Measurements from ENCODE around the gene ZNF70. TPM values are rescaled to one million over a fixed set of nuclear protein-coding genes. Genes with fewer than 3 reads are reported as not detected.

ZNF70 gene
- total RNA-seq, 4 donors from 2014 or later, result 2.7 to 7.5 (median 5.9) TPM

- intact Hi-C loops (cut with DNase I; ENCODE audit: low total_unique reads), result no loop called here
Measured at GRCh38 chr22:23752750-23753149, 1.8 kb upstream of the ZNF70 start.

GRCh38 chr22:23752090-23752691 is 1.3 kb upstream of the ZNF70 start:
- peak; percentile 36 for DNase-seq
- H3K36me3 ChIP-seq, result no peaks in the 10 kb centered on the region
- no peaks in the 10 kb centered on the region for H3K27me3 ChIP-seq
- peak overlapping the region in 1 of 4 donors; percentile 61 for H3K4me3 ChIP-seq
- H3K4me1 ChIP-seq, result peaks cover 7 to 22% (median 16%) of the 10 kb centered on the region in 4 donors
- in situ Hi-C loops (cut with MboI; ENCODE audit: low pct_ligation_motif_present in 1 of 4, low pct_unique_long_range_greater_than_20kb in 1 of 4, low sequenced_read_pairs in 3 of 4), result no loop called here
- intact Hi-C loops (cut with DNase I; ENCODE audit: low total_unique reads), result no loop called here
- 70 to 83% methylated on average over 2 to 9 of the region's 9 CpGs for WGBS, 2 donors (ENCODE audit: low coverage in 1 of 2)
- H3K9me3 ChIP-seq, result no peaks in the 10 kb centered on the region
- peak overlapping the region in 3 of 4 donors; percentile 90 to 95 (median 93) for H3K27ac ChIP-seq
- no peak for TF ChIP-seq POLR2AphosphoS5 (IDR thresholded peaks at IDR 0.05)
- no peak for TF ChIP-seq CTCF (IDR thresholded peaks at IDR 0.05)
- TF ChIP-seq POLR2A (IDR thresholded peaks at IDR 0.05), result no peak
- TF ChIP-seq EP300 (IDR thresholded peaks at IDR 0.05; ENCODE audit: low read depth), result no peak

More at GRCh38 chr22:23752750-23753149, 1.8 kb upstream of the ZNF70 start:
- peaks cover 7 to 22% (median 16%) of the 10 kb centered on the region in 4 donors for H3K4me1 ChIP-seq
- no peak for TF ChIP-seq EP300 (IDR thresholded peaks at IDR 0.05; ENCODE audit: low read depth)
- H3K9me3 ChIP-seq, result no peaks in the 10 kb centered on the region
- H3K27me3 ChIP-seq, result no peaks in the 10 kb centered on the region
- no peak overlapping the region for H3K4me3 ChIP-seq
- DNase-seq, result no peak
- in situ Hi-C loops (cut with MboI; ENCODE audit: low pct_ligation_motif_present in 1 of 4, low pct_unique_long_range_greater_than_20kb in 1 of 4, low sequenced_read_pairs in 3 of 4), result no loop called here
- 84% methylated on average over 16 of the region's 16 CpGs; no CpG with 5 or more reads in 1 of the 2 donors for WGBS, 2 donors (ENCODE audit: low coverage in 1 of 2)
- no peak overlapping the region for H3K27ac ChIP-seq
- H3K36me3 ChIP-seq, result no peaks in the 10 kb centered on the region

- H3K27me3 ChIP-seq, result no peaks in the 10 kb centered on the region
- H3K4me3 ChIP-seq, result peak overlapping the region; percentile 53 to 62 (median 60)
- in situ Hi-C loops (cut with MboI; ENCODE audit: low pct_ligation_motif_present in 1 of 4, low pct_unique_long_range_greater_than_20kb in 1 of 4, low sequenced_read_pairs in 3 of 4), result no loop called here
- no peaks in the 10 kb centered on the region for H3K9me3 ChIP-seq
- intact Hi-C loops (cut with DNase I; ENCODE audit: low total_unique reads), result no loop called here
- peaks cover 7 to 22% (median 16%) of the 10 kb centered on the region in 4 donors for H3K4me1 ChIP-seq
- 36 to 62% methylated on average over 2 to 18 of the region's 22 CpGs for WGBS, 2 donors (ENCODE audit: low coverage in 1 of 2)
- H3K36me3 ChIP-seq, result no peaks in the 10 kb centered on the region
- DNase-seq, result peak; percentile 50
- H3K27ac ChIP-seq, result peak overlapping the region; percentile 90 to 95 (median 92)
- no peak for TF ChIP-seq CTCF (IDR thresholded peaks at IDR 0.05)
- TF ChIP-seq POLR2AphosphoS5 (IDR thresholded peaks at IDR 0.05), result no peak
- TF ChIP-seq POLR2A (IDR thresholded peaks at IDR 0.05), result peak; percentile 39
- no peak for TF ChIP-seq EP300 (IDR thresholded peaks at IDR 0.05; ENCODE audit: low read depth)
Measured at GRCh38 chr22:23751441-23751996, 607 bp upstream of the ZNF70 start.

GRCh38 chr22:23750367-23750713 is 572 bp downstream of the ZNF70 start:
- Histone ChIP-seq H3K27me3 (no peaks in the 10 kb centered on the region), H3K36me3 (no peaks in the 10 kb centered on the region), H3K4me1 (peaks cover 7 to 22% (median 16%) of the 10 kb centered on the region in 4 donors), H3K9me3 (no peaks in the 10 kb centered on the region), H3K27ac (peak overlapping the region; percentile 90 to 95 (median 92)), H3K4me3 (peak overlapping the region; percentile 59 to 70 (median 62))
- intact Hi-C loops (cut with DNase I; ENCODE audit: low total_unique reads) (no loop called here), in situ Hi-C loops (cut with MboI; ENCODE audit: low pct_ligation_motif_present in 1 of 4, low pct_unique_long_range_greater_than_20kb in 1 of 4, low sequenced_read_pairs in 3 of 4) (no loop called here)
- no peak for TF ChIP-seq EP300 (IDR thresholded peaks at IDR 0.05; ENCODE audit: low read depth)
- no peak for TF ChIP-seq CTCF (IDR thresholded peaks at IDR 0.05)
- no peak for TF ChIP-seq POLR2AphosphoS5 (IDR thresholded peaks at IDR 0.05)
- no peak for TF ChIP-seq POLR2A (IDR thresholded peaks at IDR 0.05)
- no peak for DNase-seq
- WGBS, 2 donors (ENCODE audit: low coverage in 1 of 2), result 29 to 35% methylated on average over 4 to 5 of the region's 5 CpGs
